Measurements from ENCODE around the gene COL4A5. TPM values are rescaled to one million over a fixed set of nuclear protein-coding genes. Genes with fewer than 3 reads are reported as not detected.

COL4A5 gene
- total RNA-seq, 1 experiment from 2014 or later, result 48.1 TPM

- H3K36me3 Mint-ChIP-seq (ENCODE audit: insufficient read depth, unreplicated experiment), result peaks cover 12% of the 10 kb centered on the region
- H3K4me1 Mint-ChIP-seq (ENCODE audit: low read depth, unreplicated experiment), result no peaks in the 10 kb centered on the region
- no peaks in the 10 kb centered on the region for H3K27me3 ChIP-seq (replicated peaks; ENCODE audit: control insufficient read depth, insufficient read depth, low read length)
- H3K27ac Mint-ChIP-seq (ENCODE audit: unreplicated experiment), result no peak overlapping the region
- TF ChIP-seq, protein P1, sequence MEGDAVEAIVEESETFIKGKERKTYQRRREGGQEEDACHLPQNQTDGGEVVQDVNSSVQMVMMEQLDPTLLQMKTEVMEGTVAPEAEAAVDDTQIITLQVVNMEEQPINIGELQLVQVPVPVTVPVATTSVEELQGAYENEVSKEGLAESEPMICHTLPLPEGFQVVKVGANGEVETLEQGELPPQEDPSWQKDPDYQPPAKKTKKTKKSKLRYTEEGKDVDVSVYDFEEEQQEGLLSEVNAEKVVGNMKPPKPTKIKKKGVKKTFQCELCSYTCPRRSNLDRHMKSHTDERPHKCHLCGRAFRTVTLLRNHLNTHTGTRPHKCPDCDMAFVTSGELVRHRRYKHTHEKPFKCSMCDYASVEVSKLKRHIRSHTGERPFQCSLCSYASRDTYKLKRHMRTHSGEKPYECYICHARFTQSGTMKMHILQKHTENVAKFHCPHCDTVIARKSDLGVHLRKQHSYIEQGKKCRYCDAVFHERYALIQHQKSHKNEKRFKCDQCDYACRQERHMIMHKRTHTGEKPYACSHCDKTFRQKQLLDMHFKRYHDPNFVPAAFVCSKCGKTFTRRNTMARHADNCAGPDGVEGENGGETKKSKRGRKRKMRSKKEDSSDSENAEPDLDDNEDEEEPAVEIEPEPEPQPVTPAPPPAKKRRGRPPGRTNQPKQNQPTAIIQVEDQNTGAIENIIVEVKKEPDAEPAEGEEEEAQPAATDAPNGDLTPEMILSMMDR (IDR thresholded peaks at IDR 0.05; ENCODE audit: insufficient read depth in 1 of 2, low read depth in 1 of 2, low read length in 1 of 2, severe bottlenecking in 1 of 2, unreplicated experiment in 1 of 2), result no peak
- no peaks in the 10 kb centered on the region for H3K9me3 ChIP-seq
- intact Hi-C loops (cut with micrococcal nuclease; ENCODE audit: unreplicated experiment), result no loop called here
- no peak overlapping the region for H3K4me3 ChIP-seq (ENCODE audit: low read depth, low read length)
- no peak overlapping the region for H3K4me3 Mint-ChIP-seq (ENCODE audit: unreplicated experiment)
- no peak for DNase-seq
- H3K4me1 ChIP-seq, result no peaks in the 10 kb centered on the region
- H3K9me3 Mint-ChIP-seq (ENCODE audit: unreplicated experiment), result peaks cover 28% of the 10 kb centered on the region
- no peaks in the 10 kb centered on the region for H3K27me3 Mint-ChIP-seq (ENCODE audit: insufficient read depth, unreplicated experiment)
- no TSS peak for BruUV-seq (replicated peaks)
- no peaks in the 10 kb centered on the region for H3K36me3 ChIP-seq (ENCODE audit: control insufficient read depth, insufficient read depth, low read length)
- POLR2A ChIA-PET, result no interaction called here
- CTCF ChIA-PET, result no interaction called here
Observed at GRCh38 chrX:108641589-108642272, 202.1 kb downstream of the COL4A5 start.

- Histone ChIP-seq H3K4me3 (ENCODE audit: low read depth, low read length) (no peak overlapping the region), H3K27me3 (replicated peaks; ENCODE audit: control insufficient read depth, insufficient read depth, low read length) (no peaks in the 10 kb centered on the region), H3K36me3 (ENCODE audit: control insufficient read depth, insufficient read depth, low read length) (no peaks in the 10 kb centered on the region), H3K9me3 (no peaks in the 10 kb centered on the region), H3K4me1 (no peaks in the 10 kb centered on the region)
- CTCF ChIA-PET, result no interaction called here
- peaks cover 28% of the 10 kb centered on the region for H3K9me3 Mint-ChIP-seq (ENCODE audit: unreplicated experiment)
- no peak overlapping the region for H3K4me3 Mint-ChIP-seq (ENCODE audit: unreplicated experiment)
- H3K27ac Mint-ChIP-seq (ENCODE audit: unreplicated experiment), result no peak overlapping the region
- intact Hi-C loops (cut with micrococcal nuclease; ENCODE audit: unreplicated experiment), result no loop called here
- TF ChIP-seq, protein P1 (IDR thresholded peaks at IDR 0.05; ENCODE audit: insufficient read depth in 1 of 2, low read depth in 1 of 2, low read length in 1 of 2, severe bottlenecking in 1 of 2, unreplicated experiment in 1 of 2), result no peak
- H3K36me3 Mint-ChIP-seq (ENCODE audit: insufficient read depth, unreplicated experiment), result peaks cover 7% of the 10 kb centered on the region
- POLR2A ChIA-PET, result no interaction called here
- BruUV-seq (replicated peaks), result no TSS peak
- DNase-seq, result no peak
- H3K4me1 Mint-ChIP-seq (ENCODE audit: low read depth, unreplicated experiment), result no peaks in the 10 kb centered on the region
- no peaks in the 10 kb centered on the region for H3K27me3 Mint-ChIP-seq (ENCODE audit: insufficient read depth, unreplicated experiment)
Observed at GRCh38 chrX:108642273-108642628, 202.6 kb downstream of the COL4A5 start.

- no TSS peak for BruUV-seq (replicated peaks)
- Mint-ChIP-seq H3K36me3 (ENCODE audit: insufficient read depth, unreplicated experiment) (no peaks in the 10 kb centered on the region), H3K27ac (ENCODE audit: unreplicated experiment) (no peak overlapping the region), H3K4me1 (ENCODE audit: low read depth, unreplicated experiment) (no peaks in the 10 kb centered on the region), H3K9me3 (ENCODE audit: unreplicated experiment) (no peaks in the 10 kb centered on the region), H3K27me3 (ENCODE audit: insufficient read depth, unreplicated experiment) (no peaks in the 10 kb centered on the region), H3K4me3 (ENCODE audit: unreplicated experiment) (no peak overlapping the region)
- H3K9me3 ChIP-seq, result no peaks in the 10 kb centered on the region
- H3K4me1 ChIP-seq, result no peaks in the 10 kb centered on the region
- no peak for DNase-seq
- CTCF ChIA-PET, result no interaction called here
- no peaks in the 10 kb centered on the region for H3K27me3 ChIP-seq (replicated peaks; ENCODE audit: control insufficient read depth, insufficient read depth, low read length)
- intact Hi-C loops (cut with micrococcal nuclease; ENCODE audit: unreplicated experiment), result no loop called here
- POLR2A ChIA-PET, result no interaction called here
- TF ChIP-seq, protein P1 (IDR thresholded peaks at IDR 0.05; ENCODE audit: insufficient read depth in 1 of 2, low read depth in 1 of 2, low read length in 1 of 2, severe bottlenecking in 1 of 2, unreplicated experiment in 1 of 2), result no peak
- H3K36me3 ChIP-seq (ENCODE audit: control insufficient read depth, insufficient read depth, low read length), result no peaks in the 10 kb centered on the region
- no peak overlapping the region for H3K4me3 ChIP-seq (ENCODE audit: low read depth, low read length)
Observed at GRCh38 chrX:108664701-108665100, 225.1 kb downstream of the COL4A5 start.
